MCF 10A (cell line): Measurements from ENCODE around the gene HCN2. TPM values are rescaled to one million over a fixed set of nuclear protein-coding genes. Genes with fewer than 3 reads are reported as not detected.

Experiments
- BruUV-seq: library from RNA; stranded (reverse); fragments of 400-500 nt; replicated peaks from 2 replicates; lab custom pipeline; 2021; lab: Mats Ljungman, UMichigan
- CTCF ChIA-PET: fragments of 300-600 bp; sonication (Branson Sonifier 250); formaldehyde crosslinking; extraction: SDS; loops from one replicate; lab custom pipeline; 2021; ENCODE audit warnings: antibody characterized with exemption, inconsistent platforms; lab: Yijun Ruan, JAX
- POLR2A ChIA-PET: fragments of 300-600, 350-650 bp; sonication (Branson Sonifier 250); formaldehyde crosslinking; extraction: SDS; loops from one replicate; lab custom pipeline; 2020; ENCODE audit warnings: antibody characterized with exemption, inconsistent platforms; lab: Yijun Ruan, JAX
- DNase-seq: peaks from one replicate; pipeline ENCODE4 v3.0.0-alpha.2; 2018; ENCODE audit not compliant: unreplicated experiment
- H3K27ac Mint-ChIP-seq: one replicate; pipeline ENCODE4 v1.8.0; 2022; ENCODE audit warnings: mild to moderate bottlenecking, low read depth, mixed read lengths; ENCODE audit not compliant: unreplicated experiment
- H3K27me3 Mint-ChIP-seq: one replicate; pipeline ENCODE4 v1.8.0; 2022; ENCODE audit warnings: mixed read lengths; ENCODE audit not compliant: insufficient read depth, unreplicated experiment
- H3K36me3 Mint-ChIP-seq: one replicate; pipeline ENCODE4 v1.8.0; 2022; ENCODE audit warnings: mild to moderate bottlenecking, moderate library complexity, mixed read lengths; ENCODE audit not compliant: insufficient read depth, unreplicated experiment
- H3K4me1 Mint-ChIP-seq: one replicate; pipeline ENCODE4 v1.8.0; 2022; ENCODE audit warnings: mixed read lengths; ENCODE audit not compliant: insufficient read depth, unreplicated experiment
- H3K4me3 Mint-ChIP-seq: one replicate; pipeline ENCODE4 v1.8.0; 2022; ENCODE audit warnings: mild to moderate bottlenecking, moderate library complexity, mixed read lengths; ENCODE audit not compliant: unreplicated experiment
- H3K9me3 Mint-ChIP-seq: one replicate; pipeline ENCODE4 v1.8.0; 2022; ENCODE audit warnings: mixed read lengths; ENCODE audit not compliant: unreplicated experiment
- intact Hi-C: fragments of 100-400 bp; cut with micrococcal nuclease; formaldehyde crosslinking; loops from 2 replicates; pipeline ENCODE4 v1.14.1; 2022
- total RNA-seq: library from RNA; stranded (reverse); gene quantifications from 2 replicates; pipeline ENCODE4 v1.2.3, GENCODE V29; 2022
- TF ChIP-seq, protein P1 (sequence below): fragments of 200-600 bp; IDR thresholded peaks from one replicate; pipeline ENCODE4 v1.8.0; 2022; ENCODE audit warnings: antibody characterized with exemption, mild to moderate bottlenecking; ENCODE audit not compliant: unreplicated experiment

HCN2 gene
- total RNA-seq, 1 experiment from 2014 or later, result 0.68 TPM

DNA sequence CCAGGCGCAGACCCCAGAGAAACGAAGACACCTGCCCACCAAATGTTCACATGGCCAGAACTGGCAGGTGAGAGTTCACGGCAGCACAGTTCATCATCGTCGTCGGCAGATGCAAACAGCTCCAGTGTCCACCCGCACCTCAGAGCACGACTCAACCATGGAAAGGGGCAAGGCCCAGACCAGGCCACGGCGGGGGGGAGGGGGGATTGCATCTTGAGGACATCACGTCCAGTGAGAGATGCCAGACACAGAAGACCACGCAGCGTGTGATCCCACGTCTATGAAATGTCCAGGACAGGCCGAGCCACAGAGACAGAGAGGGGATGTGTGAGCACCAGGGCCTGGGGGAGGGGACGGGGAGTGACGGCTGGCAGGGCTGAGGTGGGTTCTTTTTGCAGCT, 66.0 kb downstream of the HCN2 start:
- CTCF ChIA-PET, result interaction anchor here (0.6 to 0.8 kb wide), 2 partner anchors 71 to 74 kb away, joined by 3 to 5 read pairs; no protein-coding TSS in a partner anchor
- POLR2A ChIA-PET, result no interaction called here
- no peak for DNase-seq
- Mint-ChIP-seq H3K36me3 (peaks cover 42% of the 10 kb centered on the region), H3K27ac (no peak overlapping the region), H3K4me1 (peaks cover 11% of the 10 kb centered on the region), H3K27me3 (no peaks in the 10 kb centered on the region), H3K9me3 (no peaks in the 10 kb centered on the region), H3K4me3 (no peak overlapping the region)
- intact Hi-C loops, result no loop called here
- TF ChIP-seq, protein P1, sequence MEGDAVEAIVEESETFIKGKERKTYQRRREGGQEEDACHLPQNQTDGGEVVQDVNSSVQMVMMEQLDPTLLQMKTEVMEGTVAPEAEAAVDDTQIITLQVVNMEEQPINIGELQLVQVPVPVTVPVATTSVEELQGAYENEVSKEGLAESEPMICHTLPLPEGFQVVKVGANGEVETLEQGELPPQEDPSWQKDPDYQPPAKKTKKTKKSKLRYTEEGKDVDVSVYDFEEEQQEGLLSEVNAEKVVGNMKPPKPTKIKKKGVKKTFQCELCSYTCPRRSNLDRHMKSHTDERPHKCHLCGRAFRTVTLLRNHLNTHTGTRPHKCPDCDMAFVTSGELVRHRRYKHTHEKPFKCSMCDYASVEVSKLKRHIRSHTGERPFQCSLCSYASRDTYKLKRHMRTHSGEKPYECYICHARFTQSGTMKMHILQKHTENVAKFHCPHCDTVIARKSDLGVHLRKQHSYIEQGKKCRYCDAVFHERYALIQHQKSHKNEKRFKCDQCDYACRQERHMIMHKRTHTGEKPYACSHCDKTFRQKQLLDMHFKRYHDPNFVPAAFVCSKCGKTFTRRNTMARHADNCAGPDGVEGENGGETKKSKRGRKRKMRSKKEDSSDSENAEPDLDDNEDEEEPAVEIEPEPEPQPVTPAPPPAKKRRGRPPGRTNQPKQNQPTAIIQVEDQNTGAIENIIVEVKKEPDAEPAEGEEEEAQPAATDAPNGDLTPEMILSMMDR, result no peak
- no TSS peak for BruUV-seq

DNA sequence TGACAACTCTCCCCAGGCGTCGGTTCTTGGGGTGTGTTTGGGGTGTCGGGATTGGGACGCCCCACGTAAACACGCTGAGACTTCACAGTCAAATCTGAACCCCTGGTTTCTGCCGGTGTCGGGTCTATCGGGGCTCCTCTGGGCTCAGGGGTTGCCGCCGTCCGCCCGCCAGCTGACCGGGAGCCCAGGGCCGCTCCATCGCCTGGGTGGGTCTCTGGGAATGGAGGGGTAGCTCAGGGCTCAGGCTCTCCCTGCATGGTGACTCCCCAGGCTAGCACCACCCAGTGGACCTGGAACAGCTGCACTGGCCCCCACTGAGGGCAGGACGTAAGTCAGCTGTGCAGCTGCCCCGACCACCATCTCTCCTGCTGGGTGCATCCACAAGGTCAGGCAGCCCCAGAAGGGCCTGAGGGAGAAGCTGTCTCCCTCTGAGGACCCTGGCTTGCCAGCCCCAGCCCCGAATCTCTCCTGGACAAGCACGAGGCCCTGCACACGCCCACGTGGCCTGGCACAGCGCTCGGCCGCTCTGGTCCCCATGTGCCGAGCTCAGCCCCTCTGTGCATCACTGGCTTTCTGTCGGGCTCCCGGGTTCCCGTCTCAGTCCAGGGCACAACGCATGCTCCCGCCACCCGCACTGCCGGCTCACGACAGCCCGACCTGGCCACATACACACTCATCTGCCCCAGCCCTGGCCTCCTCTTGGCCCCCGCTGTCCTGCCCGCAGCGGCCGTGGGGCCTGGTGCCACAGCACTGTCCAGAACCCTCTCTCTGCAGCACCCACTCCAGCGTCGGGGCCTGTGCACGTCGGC, 67.3 kb downstream of the HCN2 start:
- Mint-ChIP-seq H3K27ac (no peak overlapping the region), H3K27me3 (no peaks in the 10 kb centered on the region), H3K9me3 (no peaks in the 10 kb centered on the region), H3K4me3 (no peak overlapping the region), H3K4me1 (peaks cover 18% of the 10 kb centered on the region), H3K36me3 (peaks cover 33% of the 10 kb centered on the region)
- intact Hi-C loops, result no loop called here
- CTCF ChIA-PET, result interaction anchor here (0.6 kb wide), 1 partner anchor 34 kb away, joined by 3 read pairs; no protein-coding TSS in a partner anchor
- POLR2A ChIA-PET, result no interaction called here
- no TSS peak for BruUV-seq
- DNase-seq, result no peak
- TF ChIP-seq, protein P1, result no peak

DNA sequence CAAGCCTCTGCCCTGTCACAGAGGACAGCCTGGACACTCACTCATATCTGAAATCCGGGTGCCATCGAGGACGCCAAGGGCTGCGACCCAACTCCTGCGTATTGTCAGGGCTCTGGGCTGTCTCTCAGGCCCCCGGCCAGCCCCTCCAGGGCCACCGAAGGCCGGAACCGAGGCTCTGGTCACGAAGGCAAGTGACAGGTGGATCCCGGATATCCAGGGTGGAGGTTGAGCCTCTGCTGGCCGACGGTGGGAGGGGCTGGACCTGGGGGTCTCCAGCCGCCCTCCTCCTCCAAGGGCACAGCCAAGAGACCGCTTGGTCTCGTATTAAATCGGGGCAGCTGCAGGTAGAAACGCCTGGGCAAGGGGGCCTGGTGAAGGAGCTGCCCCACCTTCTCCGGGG, 67.9 kb downstream of the HCN2 start:
- CTCF ChIA-PET, result interaction anchor here (0.6 kb wide), 1 partner anchor 35 kb away, joined by 3 read pairs; no protein-coding TSS in a partner anchor

More for the DNA sequence above, 67.9 kb downstream of the HCN2 start:
- Mint-ChIP-seq H3K27me3 (no peaks in the 10 kb centered on the region), H3K36me3 (peaks cover 33% of the 10 kb centered on the region), H3K27ac (no peak overlapping the region), H3K9me3 (no peaks in the 10 kb centered on the region), H3K4me1 (peaks cover 18% of the 10 kb centered on the region), H3K4me3 (no peak overlapping the region)
- no TSS peak for BruUV-seq
- TF ChIP-seq, protein P1, result no peak
- intact Hi-C loops, result loop anchor here (2.0 kb wide), 1 partner anchor 25 kb away; the partner anchor contains the start of gene POLRMT
- no peak for DNase-seq
- POLR2A ChIA-PET, result no interaction called here
